ENCODE data around the gene STK11IP.

Gene STK11IP

DNA sequence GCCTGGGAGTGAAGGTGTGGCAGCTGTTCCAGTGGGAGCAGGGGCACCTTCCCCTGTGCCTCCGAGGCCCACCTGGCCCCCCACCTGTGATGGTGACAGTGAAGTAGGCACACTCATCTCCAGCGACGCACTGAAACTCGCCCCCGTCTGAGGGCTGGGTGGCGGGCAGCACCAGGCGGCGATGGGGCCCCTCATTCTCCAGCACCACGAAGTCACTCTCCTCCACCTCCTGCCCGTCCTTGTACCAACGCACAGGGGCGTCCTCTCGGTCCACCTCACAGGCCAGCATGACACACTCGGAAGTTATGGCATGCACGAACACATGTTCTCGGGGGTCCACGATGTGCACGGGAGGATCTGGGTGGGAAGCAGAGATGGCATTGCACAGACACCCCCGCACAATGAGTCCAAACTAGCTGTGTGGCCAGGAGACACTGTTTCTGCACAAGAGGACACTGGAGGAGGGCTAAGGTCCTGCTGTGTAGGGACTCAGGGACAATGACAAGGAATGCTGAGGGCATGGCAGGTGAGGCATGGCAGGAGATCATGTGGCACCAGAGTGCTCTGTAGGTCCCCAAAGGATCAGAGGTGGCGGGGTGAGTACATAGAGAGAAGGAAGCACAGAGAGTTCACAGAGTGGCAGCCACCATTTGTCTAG lies 34.3 kb upstream of the STK11IP start:
- no peak for DNase-seq

DNA sequence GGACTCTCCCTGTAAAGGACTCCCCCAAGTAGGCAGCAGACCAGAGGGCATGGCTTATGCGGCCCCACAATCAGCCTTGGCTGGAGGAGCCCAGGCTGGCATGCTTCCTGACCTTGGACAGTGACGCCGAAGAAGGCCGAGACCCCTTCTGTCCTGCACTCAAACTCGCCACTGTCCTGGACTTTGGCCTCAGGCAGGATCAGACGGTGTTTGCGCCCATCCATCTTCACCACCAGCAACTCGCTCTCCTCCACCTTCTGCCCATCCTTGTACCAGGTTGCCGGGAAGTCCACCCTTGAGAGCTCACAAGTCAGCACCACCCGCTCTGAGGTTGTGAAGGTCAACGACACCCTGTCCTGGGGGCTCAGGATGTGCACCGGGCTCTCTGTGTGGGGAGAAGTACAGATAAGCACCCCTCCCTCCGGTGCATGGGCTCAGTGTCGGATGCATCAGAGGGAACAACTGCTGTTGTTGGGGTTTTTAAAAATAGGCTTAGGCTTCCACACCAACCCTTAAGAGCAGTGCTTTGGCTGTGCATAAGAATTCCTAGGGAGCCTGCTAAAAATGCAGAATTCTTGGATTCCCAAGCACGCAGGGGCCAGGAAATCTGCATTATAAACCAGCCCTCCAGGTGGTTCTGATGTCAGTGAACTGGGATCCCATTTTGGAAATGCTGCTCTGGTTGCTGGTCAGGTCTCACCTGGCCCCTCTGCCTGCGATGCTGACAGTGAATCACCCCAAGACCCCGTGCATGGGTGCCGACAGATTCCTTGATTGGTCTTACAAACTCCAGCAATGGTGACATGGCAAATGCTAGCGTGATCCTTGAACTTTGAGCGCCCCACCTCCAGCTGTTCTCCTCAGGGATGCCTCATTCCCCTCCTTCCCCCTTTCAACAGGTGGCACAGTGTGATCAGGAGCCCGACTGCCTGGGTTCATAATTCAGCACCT lies 32.3 kb upstream of the STK11IP start:
- no peak for DNase-seq

DNA sequence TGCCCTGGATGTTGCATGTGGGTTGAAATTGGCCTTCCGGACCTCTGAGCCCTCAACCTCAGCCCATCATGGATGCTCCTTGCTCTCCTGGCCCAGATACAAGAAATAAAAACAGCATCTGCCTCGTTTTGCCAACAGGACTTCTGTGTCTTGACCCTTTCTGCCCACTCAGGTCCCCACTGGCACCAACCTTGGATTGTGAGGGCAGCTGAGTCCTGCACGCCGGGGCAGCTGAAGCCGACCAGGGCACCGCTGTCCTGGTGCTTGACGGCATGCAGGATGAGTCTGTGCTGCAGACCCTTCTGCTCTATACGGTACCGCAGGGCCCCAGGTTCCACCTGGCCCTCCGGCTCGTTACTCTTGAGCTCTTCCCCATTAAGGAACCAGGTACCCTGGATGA lies 31.0 kb upstream of the STK11IP start:
- no peak for DNase-seq

DNA sequence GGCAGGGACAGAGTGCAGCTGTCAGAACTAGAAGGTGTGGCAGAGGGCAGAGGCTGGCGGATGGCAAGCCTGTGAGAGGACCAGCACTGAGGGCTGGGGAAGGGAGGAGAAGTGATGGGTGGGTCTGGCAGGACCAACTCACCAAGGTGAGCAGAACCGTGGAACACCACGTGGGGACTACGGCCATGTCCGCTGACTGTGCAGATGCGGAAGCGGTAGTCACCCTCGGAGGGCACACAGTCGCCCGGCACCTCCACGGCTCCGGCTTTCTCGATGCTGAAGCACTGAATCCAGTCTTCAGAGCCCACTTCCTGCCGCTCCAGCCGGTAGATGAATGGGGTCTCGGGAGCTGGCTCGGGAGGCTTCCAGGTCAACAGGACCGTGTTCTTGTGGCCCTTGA lies 30.5 kb upstream of the STK11IP start:
- DNase-seq: no peak

DNA sequence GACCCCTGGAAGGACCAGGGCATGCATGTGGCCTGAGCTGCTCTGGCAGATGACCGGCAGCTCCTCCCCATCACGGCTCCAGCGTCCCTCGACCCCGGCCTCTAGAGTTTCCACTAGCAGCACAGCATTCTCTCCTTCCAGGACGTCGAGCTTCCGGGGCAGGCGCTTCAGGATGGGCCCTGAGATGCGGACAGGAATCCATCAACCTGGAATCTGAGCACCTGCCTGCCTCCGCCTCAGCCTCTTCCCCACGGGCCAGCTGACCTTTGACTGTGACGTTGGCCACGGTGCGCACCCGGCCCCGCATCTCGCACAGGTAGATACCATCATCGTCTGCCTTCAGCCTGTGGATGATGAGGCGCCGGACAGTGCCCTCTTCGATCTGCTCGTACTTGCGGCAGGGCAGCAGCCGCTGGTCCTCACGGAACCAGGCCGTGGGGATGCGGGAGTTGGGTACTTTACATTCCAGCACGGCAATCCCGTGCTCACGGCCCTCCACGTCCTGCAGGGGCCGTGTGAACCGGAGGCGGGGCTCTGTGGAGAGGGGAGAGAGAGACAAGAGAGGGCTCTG lies 29.8 kb upstream of the STK11IP start:
- no peak for DNase-seq

DNA sequence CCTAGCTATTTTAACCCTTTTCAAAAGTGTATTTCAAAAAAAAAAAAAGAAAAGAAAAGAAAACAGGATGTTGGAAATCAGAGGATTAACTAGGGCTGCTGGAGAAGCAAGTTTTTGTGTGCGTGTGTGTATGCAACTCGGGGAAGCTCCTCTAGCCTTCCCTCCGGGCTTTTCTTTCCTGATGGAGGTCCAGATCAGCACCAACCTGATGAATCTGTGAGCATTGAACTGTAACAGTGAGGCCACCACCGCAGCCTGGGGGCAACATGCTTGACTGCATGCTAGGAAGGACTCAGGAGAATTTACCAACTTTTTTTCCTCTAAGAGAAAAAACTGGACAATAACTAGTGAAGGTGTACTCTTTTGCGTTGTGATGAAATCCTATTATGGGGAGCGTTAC lies 28.6 kb upstream of the STK11IP start:
- no peak for DNase-seq

DNA sequence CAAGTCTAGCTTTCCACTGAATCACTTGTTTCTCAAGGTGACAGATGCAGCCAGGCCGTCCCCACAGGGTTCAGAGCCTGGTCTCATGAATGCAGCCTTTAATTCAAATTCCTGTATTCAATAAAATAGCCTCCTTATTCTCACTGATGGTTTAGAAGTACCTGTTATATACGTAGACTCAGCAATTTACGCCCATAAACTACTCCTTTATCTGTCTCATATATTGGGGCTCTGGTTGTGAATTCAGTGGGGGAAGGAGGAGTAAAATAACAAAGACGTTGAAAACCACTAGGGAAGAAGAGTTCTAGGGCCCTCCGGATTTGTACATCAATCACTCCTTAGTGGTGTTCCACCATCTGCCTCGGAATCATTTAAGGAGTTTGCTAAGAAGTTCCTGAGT lies 28.0 kb upstream of the STK11IP start:
- DNase-seq: no peak

DNA sequence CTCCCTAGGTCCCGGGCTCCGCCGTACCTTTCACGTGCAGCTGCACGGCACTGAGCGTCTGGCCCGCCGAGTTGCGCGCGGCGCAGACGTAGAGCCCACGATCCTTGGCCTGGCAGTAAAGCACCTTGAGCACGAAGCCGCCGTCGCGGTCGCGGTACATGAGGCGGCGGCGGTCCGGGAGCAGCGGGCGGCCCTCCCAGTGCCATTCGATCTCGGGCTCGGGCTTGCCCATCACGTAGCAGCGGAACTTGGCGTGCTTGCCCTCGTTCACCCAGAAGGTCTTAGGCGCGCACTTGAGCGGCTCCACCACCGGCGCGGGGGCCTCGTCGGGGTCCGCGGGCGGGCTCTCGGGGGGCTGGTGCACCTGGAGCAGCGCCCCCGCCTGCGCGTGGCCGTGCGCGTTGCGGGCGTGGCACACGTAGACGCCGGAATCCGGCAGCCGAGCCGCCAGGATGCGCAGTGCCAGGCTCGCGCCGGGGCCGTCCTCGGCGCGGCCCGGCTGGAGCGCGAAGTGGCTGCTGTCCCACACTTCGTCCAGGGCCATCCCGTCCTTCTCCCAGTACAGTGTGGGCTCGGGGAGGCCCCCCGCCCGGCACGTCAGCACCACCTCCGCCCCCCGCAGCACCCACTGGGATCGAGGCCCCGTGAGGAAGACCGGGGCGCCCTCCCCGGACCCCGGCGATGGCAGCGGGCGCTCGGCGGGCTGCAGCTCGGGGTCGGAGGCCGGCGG lies 27.3 kb upstream of the STK11IP start:
- peak; percentile 26 for DNase-seq

DNA sequence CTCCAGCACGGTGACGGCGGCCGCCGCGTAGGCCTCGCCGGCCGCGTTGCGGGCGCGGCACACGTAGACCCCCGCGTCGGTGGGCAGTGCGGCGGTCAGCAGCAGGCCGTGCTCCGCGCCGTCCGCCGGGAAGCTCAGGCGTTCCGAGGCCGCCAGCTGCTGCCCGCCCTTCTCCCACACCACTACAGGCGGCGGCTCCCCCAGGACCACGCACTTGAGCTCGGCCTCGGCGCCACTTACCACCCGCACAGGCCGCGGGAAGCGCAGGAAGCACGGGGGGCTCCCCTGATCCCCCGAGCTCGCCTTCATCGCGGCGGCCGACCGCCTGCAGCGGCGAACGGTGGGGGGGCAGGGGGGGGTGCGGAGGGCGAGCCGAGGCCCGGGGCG lies 26.7 kb upstream of the STK11IP start:
- DNase-seq: peak; percentile 25

DNA sequence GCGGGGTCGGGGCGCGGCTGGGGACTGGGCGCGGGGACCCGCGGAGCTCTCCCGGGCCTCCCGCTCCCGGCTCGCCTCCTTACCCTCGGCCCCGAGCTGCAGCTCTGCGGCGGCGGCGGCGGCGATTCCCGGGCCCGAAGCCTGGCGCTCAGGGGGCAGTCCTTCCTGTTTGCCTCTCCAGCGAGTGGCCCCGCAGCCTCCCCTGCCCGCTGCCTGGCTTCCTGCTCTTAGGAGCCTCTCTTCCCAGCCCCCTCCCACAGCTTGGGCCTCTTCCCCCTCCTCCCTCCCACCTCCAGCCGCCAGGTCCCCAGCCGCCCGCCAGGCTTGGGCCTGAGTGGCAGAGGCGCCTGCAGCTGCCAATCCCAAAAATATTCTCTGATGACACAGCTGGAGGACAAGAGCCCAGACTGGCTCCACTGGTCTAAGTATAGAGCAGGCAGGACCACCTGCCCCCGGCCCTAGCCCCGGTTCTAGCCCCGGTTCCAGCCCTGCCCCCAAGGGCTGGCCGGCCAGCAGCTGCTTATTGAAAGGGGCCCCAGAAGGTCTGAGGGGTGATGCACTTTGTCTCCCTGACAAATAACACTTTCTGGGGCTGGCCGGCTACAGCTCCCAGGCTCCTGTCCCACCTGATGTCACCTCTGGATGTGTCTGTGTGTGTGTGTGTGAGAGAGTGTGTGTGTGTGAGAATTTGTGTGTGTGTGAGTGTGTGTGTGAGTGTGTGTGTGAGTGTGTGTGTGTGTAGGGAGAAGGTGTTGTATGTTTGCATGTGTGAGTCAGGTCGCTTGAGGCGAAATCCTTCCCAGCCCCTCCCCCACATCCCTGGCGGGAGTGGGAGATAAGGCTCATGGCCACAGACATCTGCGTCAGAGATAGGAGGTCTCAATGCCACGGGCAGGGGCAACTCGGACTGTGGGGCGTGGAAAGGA lies 26.1 kb upstream of the STK11IP start, which contains the start of gene OBSL1:
OBSL1 (minus strand) TSS at position 229 of the 926 bp plus-strand sequence. CDS start 307 bp downstream, outside the sequence.
- DNase-seq: peak; percentile 77

DNA sequence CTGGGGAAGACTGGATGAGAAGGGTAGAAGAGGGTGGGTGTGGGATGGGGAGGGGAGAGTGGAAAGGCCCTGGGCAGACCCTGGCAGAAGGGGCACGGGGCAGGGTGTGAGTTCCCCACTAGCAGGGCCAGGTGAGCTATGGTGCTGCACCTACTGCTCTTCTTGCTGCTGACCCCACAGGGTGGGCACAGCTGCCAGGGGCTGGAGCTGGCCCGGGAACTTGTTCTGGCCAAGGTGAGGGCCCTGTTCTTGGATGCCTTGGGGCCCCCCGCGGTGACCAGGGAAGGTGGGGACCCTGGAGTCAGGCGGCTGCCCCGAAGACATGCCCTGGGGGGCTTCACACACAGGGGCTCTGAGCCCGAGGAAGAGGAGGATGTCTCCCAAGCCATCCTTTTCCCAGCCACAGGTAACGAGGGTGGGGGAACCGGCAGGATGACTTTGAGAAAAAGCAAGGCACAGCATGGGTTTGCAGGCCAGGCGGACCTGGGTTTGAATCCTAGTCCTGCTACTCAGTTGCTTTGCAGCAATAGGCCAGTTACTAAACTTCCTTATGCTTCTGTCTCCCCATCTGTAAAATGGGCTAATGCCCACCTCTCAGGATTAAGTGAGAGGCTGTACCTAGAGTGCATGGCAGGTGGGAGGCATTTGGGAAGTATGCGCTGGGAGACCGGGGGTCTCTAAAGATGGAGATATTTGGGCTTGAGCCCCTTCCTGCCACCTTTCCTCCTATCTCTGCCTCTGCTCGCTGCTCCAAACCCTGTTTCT lies 25.2 kb upstream of the STK11IP start, which contains the start of gene INHA:
INHA (plus strand) TSS at position 74 of the 765 bp plus-strand sequence; CDS start at position 139, 65 bp downstream.
- DNase-seq: no peak

DNA sequence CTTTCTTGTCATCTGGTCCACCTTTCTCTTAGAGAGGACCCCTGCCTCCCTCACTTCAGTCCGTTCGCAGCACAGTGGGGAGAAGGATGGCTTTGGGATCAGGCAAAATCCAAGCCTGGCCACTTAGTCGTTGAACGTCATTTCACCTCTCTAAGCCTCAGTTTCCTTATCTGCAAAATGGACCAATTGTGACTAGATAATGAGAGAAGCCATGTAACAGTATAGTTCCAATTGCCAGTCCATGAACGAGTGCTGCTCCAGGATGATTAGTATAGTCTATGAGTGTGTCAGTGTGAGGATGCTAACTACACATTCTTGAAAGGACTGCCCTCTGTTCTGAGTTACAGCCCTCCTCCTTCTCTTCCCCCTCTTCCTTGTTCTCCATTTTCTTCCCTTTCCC lies 24.5 kb upstream of the STK11IP start:
- DNase-seq: no peak

DNA sequence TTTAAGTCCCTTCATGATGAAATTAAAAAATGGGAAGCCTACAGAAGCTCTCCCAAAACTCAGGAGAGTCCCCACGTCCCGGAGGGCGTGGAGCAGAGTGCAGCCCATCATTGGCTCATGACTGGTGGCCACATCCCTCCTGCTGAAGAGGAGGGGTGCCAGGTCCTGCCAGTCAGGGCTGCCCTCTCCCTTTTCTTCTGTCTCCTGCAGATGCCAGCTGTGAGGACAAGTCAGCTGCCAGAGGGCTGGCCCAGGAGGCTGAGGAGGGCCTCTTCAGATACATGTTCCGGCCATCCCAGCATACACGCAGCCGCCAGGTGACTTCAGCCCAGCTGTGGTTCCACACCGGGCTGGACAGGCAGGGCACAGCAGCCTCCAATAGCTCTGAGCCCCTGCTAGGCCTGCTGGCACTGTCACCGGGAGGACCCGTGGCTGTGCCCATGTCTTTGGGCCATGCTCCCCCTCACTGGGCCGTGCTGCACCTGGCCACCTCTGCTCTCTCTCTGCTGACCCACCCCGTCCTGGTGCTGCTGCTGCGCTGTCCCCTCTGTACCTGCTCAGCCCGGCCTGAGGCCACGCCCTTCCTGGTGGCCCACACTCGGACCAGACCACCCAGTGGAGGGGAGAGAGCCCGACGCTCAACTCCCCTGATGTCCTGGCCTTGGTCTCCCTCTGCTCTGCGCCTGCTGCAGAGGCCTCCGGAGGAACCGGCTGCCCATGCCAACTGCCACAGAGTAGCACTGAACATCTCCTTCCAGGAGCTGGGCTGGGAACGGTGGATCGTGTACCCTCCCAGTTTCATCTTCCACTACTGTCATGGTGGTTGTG lies 23.0 kb upstream of the STK11IP start:
- no peak for DNase-seq

DNA sequence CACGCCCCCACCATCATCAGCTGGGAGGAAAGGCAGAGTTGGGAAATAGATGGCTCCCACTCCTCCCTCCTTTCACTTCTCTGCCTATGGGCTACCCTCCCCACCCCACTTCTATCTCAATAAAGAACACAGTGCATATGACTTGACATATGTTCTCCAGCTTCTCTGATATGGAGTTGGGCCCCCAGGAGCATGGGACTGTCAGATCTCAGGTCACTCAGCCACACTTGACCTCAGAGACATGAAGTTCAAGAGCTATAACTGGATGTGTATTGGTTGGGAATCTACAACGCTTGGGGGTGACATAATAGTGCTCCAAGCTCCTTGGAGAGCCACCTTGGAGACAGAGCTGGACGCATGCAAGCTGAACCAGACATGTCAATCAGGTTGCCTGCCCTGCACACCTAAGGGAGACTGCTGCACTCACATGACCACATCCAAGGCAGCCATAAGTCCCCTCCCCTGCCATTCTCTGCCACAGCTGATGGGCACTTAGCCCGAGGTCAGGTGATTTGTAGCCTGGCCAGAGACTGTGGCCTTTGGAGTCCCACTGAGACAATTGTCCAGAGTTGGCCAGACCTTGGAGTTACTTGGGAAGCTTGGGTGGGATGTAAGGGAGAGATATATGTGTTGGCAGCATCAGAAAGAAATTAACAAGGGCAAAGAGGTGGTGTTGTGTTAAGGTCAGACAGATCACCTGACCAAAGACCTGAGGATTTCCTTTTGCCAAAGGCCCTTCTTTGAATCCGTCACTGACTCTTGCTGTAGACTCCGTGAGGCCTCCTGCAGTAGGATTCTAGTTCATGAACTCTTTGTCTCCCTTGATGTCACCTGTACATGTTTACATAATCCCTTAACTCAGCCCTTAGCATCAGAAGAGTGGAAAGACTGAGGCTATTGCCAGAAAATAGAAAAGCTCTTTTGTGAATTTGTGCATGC lies 21.8 kb upstream of the STK11IP start:
- DNase-seq: no peak

DNA sequence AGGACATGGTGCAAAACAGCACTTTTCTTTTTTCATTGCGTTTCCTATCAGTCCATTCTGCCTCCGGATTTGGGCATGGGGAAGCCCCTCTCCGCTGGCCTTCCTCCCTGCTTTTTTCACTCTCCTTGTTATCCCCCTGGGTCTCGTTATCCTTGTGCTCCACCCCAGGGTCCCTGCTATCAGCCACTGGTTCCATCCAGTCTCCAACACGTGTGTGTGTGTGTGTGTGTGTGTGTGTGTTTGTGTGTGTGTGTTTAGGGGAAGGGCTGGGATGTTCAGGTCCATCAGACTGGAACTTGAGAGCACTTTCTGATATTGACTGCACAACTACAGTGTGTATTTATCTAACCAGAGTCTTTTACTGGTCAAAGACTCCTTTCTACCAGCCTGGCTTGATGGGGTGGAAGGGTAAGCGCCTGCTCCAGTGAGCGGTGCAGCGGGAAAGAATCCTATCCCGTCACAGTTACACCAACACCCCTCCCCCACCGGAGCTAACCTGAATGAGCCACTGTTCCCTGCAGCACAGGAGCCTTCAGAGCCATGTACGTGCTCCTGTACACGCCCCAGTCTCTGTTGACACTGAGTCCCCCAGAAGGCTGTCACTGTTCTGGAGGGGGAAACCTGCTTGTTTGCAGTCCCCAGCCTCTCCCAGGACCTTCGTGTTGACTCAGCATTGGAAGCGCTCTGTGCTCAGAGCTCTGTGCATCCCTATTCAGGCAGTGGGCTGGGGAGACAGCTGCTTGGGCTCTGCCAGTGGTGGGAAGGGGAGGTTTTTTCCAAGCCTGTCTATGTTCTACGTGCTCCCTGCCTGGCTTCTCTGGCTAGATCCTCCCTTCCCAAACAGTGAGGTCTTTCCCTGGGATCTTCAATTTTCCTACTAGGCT lies 20.9 kb upstream of the STK11IP start:
- peak; percentile 14 for DNase-seq

DNA sequence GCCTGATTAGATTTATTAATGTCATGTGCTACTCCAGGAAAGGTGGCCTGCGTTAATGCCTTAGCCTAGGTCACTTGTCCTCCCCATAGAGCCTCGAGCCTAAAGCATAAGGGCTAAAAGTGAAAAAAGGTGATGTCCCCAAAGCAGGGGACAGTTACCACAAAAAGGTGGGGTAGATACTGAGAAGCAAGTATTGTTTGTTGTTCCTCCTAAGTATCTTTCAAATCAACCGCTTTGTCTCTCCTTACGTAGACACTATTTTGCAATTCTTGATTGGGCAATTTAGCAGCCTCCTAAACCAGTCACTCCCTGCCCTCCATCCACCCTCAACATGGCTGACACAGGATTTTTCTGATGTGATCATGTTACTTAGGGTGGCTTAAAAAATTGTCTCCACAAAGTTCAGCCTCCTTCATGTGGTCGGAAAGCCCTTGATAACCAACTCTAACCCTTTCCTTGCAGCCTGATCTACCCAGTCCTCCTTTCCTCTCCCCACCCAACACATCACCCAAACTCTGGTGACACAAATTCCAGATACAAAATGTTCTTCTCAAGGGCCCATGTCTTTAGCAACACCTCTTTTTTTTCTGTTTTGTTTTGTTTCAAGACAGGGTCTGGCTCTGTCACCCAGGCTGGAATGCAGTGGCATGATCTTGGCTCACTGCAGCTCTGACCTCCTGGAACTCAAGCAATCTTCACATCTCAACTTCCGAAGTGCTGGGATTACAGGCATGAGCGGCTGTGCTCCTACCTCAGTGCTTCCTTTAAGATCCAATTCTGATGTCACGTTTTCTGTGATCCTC lies 18.6 kb upstream of the STK11IP start:
- no peak for DNase-seq

DNA sequence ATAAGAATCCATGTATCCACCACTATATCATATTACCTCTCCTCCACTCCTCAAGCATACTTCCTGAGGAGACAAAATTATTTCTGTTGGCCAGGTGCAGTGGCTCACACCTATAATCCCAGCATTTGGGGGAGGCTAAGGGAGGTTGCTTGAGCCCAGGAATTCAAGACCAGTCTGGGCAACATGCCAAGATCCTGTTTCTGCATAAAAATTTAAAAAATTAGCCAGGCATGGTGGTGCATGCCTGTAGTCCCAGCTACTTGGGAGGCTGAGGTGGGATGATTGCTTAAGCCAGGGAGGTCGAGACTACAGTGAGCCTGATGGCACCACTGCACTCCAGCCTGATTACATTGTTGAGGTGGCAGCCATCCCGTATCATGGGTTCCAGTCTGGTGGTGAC lies 16.3 kb upstream of the STK11IP start:
- DNase-seq: no peak
